ENCODE measurements around the gene CLEC1A.

Gene CLEC1A

DNA sequence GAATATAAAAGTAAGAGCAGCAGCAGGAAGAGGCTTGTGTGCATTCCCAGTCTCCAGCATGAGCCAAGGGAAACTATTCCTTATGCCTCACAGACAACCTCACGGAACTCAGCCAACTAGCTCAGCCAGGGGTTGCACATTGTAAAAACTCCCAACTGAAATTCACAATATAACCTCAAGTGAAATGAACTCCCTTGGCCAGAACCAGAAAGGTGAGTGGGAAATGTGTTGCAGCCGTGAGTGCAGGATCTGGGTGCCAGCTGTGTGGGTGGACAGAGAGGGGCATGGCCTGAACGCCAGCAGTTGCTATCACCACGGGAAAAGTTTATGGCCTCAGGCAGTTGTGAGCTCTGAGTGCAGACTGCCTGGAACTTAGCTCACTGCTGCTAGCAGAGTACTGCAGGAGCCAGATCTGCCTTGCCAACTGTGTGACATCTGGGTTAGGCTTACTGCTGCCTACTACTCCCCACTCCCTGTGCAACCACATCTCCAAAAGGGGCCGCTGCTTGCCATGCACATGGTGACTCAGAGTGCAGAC is 2.3 kb upstream of the CLEC1A start:
- no peak for DNase-seq (ENCODE audit: low read depth)

DNA sequence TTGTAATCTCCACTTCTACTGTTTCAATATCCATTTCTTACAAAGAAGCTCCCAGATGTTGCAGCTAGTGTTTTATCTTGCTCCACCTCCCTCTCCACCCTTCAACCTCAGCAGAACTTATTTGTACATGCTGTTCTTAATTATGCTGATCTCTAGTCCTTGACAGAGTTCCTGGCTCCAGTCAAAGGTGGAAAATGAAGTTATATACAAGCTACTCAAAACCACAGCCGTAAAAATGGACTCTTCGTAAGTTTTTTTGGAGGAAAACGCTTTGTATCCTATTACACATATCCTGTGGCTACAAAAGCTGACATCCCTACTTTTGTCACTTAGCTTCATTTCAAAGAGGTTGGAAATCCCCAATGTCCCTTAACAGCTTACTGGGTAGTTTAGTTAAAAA is 1.3 kb downstream of the CLEC1A start:
- no peak for DNase-seq (ENCODE audit: low read depth)

GRCh38 chr12:10095971-10096370 is 2.8 kb downstream of the CLEC1A start:
- no peak for DNase-seq (ENCODE audit: low read depth)

GRCh38 chr12:10094646-10095395 is 4.0 kb downstream of the CLEC1A start:
- DNase-seq (ENCODE audit: low read depth), result no peak

GRCh38 chr12:10088955-10089900 is 9.6 kb downstream of the CLEC1A start:
- DNase-seq (ENCODE audit: low read depth), result no peak

DNA sequence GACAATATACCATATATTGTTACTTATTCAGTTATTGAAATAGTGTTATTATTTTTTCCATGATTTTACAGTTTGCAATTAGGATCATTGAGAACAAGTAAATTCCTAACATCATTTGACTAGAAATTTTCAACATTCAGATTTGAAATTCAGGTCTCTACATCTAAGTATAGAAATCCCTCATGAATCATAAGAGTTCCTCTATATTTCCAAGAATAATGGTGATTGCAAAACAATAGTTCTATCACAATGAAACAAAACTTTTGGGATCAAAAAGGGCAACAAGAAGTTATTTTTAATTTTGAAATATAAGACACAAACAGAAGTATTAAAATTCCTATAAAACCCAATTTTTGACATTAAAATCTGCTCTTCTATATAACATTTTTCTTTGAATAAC is 10.8 kb downstream of the CLEC1A start:
- no peak for DNase-seq (ENCODE audit: low read depth)

GRCh38 chr12:10086387-10086786 is 12.4 kb downstream of the CLEC1A start:
- DNase-seq (ENCODE audit: low read depth), result no peak

DNA sequence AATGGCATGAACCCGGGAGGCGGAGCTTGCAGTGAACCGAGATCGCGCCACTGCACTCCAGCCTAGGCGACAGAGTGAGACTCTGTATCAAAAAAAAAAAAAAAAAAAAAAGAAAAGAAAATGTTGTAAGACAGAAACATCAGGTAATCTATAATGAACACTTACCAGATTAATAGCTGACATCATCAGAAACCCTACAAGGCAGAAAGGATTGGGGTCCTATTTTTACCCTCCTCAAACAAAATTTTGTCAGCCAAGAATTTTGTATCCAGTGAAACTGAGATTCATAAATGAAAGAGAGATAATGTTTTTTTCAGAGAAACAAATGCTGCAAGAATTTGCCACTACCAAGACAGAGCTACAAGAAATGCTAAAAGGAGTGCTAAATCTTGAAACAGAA is 14.1 kb downstream of the CLEC1A start:
- DNase-seq (ENCODE audit: low read depth), result no peak

DNA sequence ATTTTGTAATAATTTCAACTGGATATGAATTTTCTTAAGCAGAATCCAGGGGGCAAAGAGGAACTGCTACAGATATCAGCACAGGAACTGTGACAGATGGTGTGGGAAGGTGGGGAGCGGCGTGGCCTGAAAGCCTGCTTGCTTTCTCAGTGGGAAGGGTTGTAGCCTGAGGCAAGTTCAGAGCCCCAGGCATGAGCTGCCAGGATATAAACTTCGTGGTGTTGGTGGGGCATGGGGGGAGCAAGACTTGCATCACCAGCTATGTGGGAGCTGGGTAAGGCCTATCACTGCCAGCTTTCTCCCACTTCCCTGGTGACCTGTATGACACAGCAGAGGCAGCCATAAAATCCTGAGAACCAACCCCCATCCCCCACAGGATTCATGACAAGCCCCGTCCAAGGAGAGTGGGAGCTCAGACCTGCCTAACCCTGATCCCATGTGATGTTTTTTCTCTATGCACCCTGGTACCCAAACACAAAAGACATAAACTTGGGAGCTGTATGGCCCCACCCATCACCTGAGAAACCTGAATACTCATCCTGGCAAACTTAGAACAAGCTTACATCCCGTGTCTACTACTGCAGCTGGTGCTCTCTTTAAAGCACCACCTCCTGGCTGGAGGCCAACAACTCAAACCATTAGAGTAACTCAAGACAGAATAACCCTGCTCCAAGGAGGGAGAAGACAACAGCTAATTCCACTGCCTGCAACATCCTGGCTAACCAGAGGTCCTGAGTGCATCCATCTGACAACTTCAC is 16.5 kb downstream of the CLEC1A start:
- no peak for DNase-seq (ENCODE audit: low read depth)

DNA sequence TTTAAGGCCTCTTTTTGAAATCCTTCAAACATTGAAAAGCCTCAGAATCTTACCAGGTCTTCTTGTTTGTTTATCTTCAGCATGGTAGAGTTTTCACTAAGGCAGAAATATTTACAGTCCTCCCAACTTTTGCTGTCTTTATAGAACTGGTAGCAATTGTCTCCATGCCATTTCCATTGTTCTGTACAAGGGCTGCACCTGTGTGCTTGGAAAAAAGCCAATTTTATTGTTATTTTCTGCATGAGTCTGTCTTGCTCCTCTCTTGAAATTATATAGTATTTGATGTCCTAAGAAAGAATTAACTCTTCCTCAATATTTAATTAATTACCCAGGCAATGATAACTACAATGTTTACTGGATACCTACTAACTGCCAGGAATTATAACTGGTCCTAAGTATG is 23.3 kb downstream of the CLEC1A start:
- DNase-seq (ENCODE audit: low read depth), result no peak

DNA sequence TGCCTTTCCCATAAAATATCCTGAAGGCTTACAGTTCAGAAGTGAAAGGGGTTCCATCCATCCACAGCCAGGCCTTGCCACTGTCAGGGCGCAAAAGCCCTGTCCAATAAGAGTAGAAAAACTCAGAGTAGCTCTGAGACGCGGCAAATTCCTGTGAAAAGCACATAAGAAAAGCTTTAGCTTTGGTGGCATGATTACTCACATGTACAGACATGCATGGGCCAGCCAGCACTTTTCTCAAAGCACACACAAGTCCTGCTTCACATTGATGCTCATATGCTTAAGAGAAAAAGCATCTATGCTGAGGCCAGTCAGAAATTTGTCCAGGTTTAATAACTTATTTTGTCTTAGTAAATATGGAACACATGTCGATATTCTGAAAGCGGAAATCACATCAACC is 25.5 kb downstream of the CLEC1A start:
- no peak for DNase-seq (ENCODE audit: low read depth)

DNA sequence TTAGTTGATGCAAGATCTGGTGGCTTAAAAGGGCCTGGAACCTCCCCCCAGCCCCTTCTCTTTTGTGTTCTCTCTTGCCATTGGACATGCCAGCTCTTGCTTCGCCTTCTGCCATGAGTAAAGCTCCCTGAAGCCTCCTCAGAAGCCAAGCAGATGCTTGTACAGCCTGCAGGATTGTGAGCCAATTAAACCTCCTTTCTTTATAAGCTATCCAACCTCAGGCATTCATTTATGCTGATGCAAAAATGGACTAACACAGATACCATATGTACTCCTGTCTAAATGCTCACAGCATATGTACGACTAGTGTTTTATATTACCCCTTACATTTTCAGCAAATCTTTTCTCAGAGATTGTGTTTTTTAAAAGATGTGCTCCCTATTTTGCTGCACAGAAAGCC is 26.7 kb downstream of the CLEC1A start:
- no peak for DNase-seq (ENCODE audit: low read depth)

DNA sequence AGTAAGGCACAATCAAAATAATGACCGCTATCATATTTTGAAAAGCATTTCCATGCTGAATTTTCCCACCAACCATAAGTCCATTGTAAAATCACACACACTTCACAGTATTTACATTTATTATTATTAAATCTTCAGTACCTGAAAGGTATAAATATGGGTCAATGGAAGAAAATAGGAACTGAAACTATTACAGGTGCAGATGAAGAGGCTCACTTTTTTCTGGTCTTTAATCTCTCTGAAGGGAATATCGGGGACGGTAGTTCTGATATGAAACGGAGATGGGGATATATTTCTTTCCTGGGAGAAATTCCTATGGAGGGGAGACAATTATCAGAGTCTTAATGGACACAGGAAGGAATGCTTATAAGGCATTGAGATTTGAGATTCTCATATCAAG is 28.4 kb downstream of the CLEC1A start:
- DNase-seq (ENCODE audit: low read depth), result no peak

DNA sequence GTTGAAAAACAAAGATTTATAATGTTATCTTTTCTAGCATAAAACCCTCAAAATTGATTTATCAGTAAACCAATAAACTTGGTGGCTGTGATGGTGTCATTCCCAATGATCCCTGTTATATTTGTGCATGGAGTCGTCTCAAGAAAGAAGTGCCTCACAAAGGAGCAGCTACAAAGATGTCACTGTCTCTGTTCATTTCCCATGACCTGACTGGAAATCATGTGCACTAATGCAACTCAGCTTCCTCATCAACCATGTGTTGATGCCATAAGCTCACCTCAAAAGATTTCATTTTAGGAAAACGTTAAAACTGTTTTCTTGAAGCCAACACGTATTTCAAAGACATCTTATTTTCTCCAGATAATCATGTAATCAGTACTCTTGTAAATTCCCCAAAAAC is 28.8 kb downstream of the CLEC1A start:
- no peak for DNase-seq (ENCODE audit: low read depth)

GRCh38 chr12:10069099-10069498 is 29.7 kb downstream of the CLEC1A start:
- no peak for DNase-seq (ENCODE audit: low read depth)

DNA sequence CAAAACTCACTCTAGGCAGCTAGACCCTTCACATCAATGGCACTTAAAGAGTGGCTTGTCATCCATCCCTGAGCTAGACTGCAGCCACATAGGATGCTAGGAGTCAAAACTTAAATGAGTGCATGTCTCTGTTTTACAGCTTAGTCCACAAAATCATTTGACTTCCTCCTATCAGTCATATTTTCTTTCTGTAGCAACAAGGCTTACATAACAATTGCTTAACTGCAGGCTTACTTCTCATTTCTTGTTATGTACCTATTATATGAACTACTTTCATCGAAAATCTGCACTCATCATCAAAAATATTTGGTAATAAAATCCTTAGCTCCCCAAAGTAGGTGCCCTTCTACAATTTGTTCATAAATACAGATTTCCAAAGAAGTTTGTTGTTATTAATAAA is 30.1 kb downstream of the CLEC1A start:
- DNase-seq (ENCODE audit: low read depth), result no peak

GRCh38 chr12:10067942-10068341 is 30.8 kb downstream of the CLEC1A start:
- no peak for DNase-seq (ENCODE audit: low read depth)

DNA sequence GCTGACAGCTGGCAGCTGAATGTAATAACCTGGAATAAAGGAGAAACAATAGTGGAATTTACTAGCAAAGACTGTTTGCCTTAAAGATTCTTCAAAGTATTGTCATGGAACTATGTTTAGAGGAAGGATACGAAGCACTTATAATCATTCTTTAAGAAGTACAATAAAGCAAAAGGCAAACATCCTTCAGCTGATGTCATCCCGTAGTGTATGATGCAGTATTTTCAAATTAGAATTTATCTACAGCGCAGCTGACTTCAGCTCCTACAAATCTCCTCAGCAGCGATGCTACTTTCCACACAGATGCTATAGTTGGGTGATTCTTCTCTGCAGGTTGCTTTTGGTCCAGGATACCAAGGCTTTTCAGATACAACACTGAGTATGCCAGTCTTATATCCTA is 31.5 kb downstream of the CLEC1A start:
- DNase-seq (ENCODE audit: low read depth), result no peak

DNA sequence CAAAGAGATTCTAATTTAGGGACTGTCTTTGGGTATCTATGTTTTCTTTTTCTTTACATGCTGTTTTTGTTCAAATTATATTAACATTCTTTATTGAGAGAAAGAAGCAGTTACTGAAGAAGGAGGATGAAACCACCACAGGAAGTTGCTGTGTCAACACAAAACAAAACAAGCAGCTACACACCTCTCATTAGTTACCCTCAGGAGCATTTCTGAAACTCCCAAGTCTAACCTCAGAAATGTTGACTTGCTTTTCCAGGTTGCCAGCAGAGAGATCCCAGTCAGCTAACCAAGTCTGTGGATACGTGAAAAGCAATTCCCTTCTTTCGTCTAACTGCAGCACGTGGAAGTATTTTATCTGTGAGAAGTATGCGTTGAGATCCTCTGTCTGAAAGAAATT is 33.5 kb downstream of the CLEC1A start:
- no peak for DNase-seq (ENCODE audit: low read depth)

DNA sequence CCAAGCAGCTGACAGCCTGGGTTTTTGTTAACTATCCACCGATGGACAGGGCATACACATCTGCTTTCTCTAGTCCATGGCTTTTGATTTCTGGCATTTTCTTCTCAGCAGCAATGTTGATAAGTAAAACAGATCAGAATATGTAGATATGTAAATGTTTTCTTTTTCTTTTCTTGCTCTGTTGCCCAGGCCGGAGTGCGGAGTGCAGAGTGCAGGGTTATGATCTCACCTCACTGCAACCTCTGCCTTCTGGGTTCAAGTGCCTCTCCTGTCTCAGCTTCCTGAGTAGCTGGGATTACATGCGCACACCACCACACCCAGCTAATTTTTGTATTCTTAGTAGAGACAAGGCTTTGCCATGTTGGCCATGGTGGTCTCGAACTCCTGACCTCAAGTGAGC is 40.4 kb downstream of the CLEC1A start:
- DNase-seq (ENCODE audit: low read depth), result no peak

- DNase-seq (ENCODE audit: low read depth), result no peak
Measured at GRCh38 chr12:10052193-10052913, 46.4 kb downstream of the CLEC1A start.

GRCh38 chr12:10048526-10048925 is 50.3 kb downstream of the CLEC1A start:
- no peak for DNase-seq (ENCODE audit: low read depth)

All from activated T-helper 9 cell treated with anti-CD3 and anti-CD28 coated beads, Interleukin-2, amount 50 U/mL, for 16 hours (primary cell).